Measurements from ENCODE around the gene LNPEP.

The LNPEP gene

DNA sequence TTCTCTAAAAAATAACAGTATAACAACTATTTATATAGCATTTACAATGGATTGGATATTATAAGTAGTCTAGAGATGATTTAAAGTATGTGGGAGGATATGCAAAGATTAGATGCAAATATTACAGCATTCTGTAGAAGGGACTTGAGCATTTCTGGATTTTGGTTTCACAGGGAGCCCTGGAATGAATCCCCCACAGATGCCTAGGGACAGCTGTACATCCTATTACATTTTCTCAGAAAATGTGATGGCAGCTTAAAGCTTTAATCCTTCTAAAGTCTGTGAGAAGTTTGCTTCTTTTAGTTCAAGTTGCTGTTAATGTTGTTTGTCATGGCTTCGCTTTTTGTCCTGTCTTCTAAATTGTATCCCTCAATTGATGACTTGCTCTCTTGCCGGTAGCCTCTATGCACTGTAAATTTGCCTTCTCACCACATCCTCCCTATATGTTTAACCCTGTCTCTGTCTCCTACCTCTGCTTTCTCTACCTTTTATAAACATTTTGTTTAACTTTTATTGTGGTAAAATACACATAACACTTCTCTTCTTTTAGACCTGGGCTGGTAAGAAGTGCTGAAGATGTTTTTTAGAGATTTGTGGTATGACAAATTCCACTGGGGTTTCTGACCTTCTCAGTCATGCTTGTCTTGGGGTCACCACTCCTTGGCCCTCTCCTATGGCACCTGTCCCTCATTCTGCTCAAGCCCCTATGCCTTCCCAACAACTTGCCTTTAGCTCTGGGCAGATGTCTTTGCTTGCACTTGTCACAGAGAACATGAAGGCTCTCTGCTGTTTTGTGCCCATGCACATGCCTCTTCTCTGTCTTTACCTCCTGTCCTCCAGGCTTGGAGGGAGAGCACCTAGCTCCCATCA, 37.9 kb downstream of the LNPEP start:
- DNase-seq (ENCODE audit: low spot score) = no peak
- TF ChIP-seq CTCF (IDR thresholded peaks at IDR 0.05; ENCODE audit: borderline replicate concordance, control extremely low read depth, extremely low read depth, insufficient read depth, missing control alignments) = no peak
- in situ Hi-C loops (cut with MboI; ENCODE audit: low sequenced_read_pairs, unreplicated experiment) = no loop called here

DNA sequence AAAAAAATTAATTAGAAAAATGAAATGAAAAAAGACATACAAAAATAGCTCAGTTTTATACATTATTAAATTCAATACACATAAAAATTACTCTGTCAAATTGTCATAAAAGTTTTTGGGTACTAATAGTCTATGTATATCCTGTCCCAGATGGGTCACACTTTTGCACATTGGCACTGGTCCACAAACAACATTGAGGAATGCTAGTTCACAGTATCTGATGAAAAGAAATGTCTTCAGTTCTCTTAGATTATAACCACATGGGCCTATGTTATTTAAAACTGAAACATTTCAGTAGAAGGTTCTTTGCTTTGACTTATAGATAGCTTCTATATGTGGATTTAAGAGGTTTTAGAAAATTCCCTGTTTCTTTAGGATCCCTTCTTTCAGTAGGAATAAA, 39.8 kb downstream of the LNPEP start:
- TF ChIP-seq CTCF (IDR thresholded peaks at IDR 0.05; ENCODE audit: borderline replicate concordance, control extremely low read depth, extremely low read depth, insufficient read depth, missing control alignments) = no peak
- DNase-seq (ENCODE audit: low spot score) = no peak
- in situ Hi-C loops (cut with MboI; ENCODE audit: low sequenced_read_pairs, unreplicated experiment) = no loop called here

GRCh38 chr5:96977228-96977627, 41.3 kb downstream of the LNPEP start:
- no peak for DNase-seq (ENCODE audit: low spot score)
- TF ChIP-seq CTCF (IDR thresholded peaks at IDR 0.05; ENCODE audit: borderline replicate concordance, control extremely low read depth, extremely low read depth, insufficient read depth, missing control alignments) = no peak
- in situ Hi-C loops (cut with MboI; ENCODE audit: low sequenced_read_pairs, unreplicated experiment) = no loop called here

DNA sequence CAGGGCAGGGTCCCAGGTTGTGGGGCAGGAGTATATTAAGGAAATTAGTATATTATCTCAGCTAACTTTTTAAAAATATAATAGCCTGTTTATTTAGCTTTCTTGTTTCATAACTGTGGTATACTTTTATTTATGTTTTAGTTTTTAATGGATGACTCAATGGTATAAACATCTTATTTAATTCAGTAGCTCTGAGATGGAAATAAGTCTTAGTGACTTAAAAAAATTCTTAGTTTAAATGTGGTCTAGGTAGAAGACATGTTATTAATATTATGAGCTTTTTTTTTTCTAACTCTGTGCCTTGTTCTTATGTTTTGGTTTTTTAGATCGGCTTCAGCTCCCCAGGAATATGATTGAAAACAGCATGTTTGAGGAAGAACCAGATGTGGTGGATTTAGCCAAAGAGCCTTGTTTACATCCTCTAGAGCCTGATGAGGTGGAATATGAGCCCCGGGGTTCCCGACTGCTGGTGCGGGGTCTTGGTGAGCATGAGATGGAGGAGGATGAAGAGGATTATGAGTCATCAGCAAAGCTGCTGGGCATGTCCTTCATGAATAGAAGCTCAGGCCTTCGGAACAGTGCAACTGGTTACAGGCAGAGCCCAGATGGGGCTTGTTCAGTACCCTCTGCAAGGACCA, 43.1 kb downstream of the LNPEP start:
- in situ Hi-C loops (cut with MboI; ENCODE audit: low sequenced_read_pairs, unreplicated experiment) = no loop called here

GRCh38 chr5:96984506-96985192, 48.8 kb downstream of the LNPEP start:
- no peak for TF ChIP-seq CTCF (IDR thresholded peaks at IDR 0.05; ENCODE audit: borderline replicate concordance, control extremely low read depth, extremely low read depth, insufficient read depth, missing control alignments)
- DNase-seq (ENCODE audit: low spot score) = no peak
- in situ Hi-C loops (cut with MboI; ENCODE audit: low sequenced_read_pairs, unreplicated experiment) = no loop called here

More for the DNA sequence above, 43.1 kb downstream of the LNPEP start:
- TF ChIP-seq CTCF (IDR thresholded peaks at IDR 0.05; ENCODE audit: borderline replicate concordance, control extremely low read depth, extremely low read depth, insufficient read depth, missing control alignments) = no peak
- DNase-seq (ENCODE audit: low spot score) = no peak

- in situ Hi-C loops (cut with MboI; ENCODE audit: low sequenced_read_pairs, unreplicated experiment) = no loop called here
- no peak for DNase-seq (ENCODE audit: low spot score)
- TF ChIP-seq CTCF (IDR thresholded peaks at IDR 0.05; ENCODE audit: borderline replicate concordance, control extremely low read depth, extremely low read depth, insufficient read depth, missing control alignments) = no peak
Observed at GRCh38 chr5:96986450-96986849, 50.6 kb downstream of the LNPEP start.

Data from GM13976 (cell line).